NB4 (cell line): Measurements from ENCODE around the gene DAZL.

Experiments
- DNase-seq: peaks from one replicate; pipeline ENCODE4 v3.0.0; 2010; ENCODE audit warnings: low read depth
- H3K4me3 ChIP-seq: one replicate; pipeline ENCODE4 v1.5.1; 2011; ENCODE audit warnings: mild to moderate bottlenecking, low read depth, low read length, moderate library complexity
- CTCF ChIP-seq: IDR thresholded peaks from one replicate; pipeline ENCODE4 v1.5.1; 2012; ENCODE audit warnings: low read depth, low read length
- MAX ChIP-seq: IDR thresholded peaks from 2 replicates; pipeline ENCODE4 v1.6.1; 2011; ENCODE audit warnings: low read depth, low read length
- MYC ChIP-seq: IDR thresholded peaks from 2 replicates; pipeline ENCODE4 v1.6.1; 2011; ENCODE audit warnings: low read depth, low read length
- POLR2A ChIP-seq: IDR thresholded peaks from 2 replicates; pipeline ENCODE4 v1.6.1; 2011; ENCODE audit warnings: mild to moderate bottlenecking; ENCODE audit not compliant: insufficient read length; ENCODE audit errors: extremely low read depth

The DAZL gene

GRCh38 chr3:16600780-16601536 lies 4.3 kb downstream of the DAZL start:
- H3K4me3 ChIP-seq = no peak overlapping the region
- peak; percentile 79 for DNase-seq
- peak; percentile 58 for TF ChIP-seq CTCF
- no peak for TF ChIP-seq POLR2A
- no peak for TF ChIP-seq MAX

GRCh38 chr3:16599694-16600093 lies 5.5 kb downstream of the DAZL start:
- no peak overlapping the region for H3K4me3 ChIP-seq
- no peak for TF ChIP-seq CTCF
- no peak for TF ChIP-seq POLR2A
- no peak for TF ChIP-seq MAX
- TF ChIP-seq MYC = no peak
- no peak for DNase-seq

GRCh38 chr3:16596352-16597032 lies 8.7 kb downstream of the DAZL start:
- TF ChIP-seq POLR2A (no peak), CTCF (no peak), MAX (no peak), MYC (no peak)
- H3K4me3 ChIP-seq = no peak overlapping the region
- no peak for DNase-seq

GRCh38 chr3:16595778-16596177 lies 9.4 kb downstream of the DAZL start:
- H3K4me3 ChIP-seq = no peak overlapping the region
- DNase-seq = no peak
- no peak for TF ChIP-seq MAX
- no peak for TF ChIP-seq CTCF
- no peak for TF ChIP-seq MYC
- TF ChIP-seq POLR2A = no peak

GRCh38 chr3:16589867-16590624 lies 15.2 kb downstream of the DAZL start:
- TF ChIP-seq MAX (no peak), POLR2A (no peak), MYC (no peak)
- no peak overlapping the region for H3K4me3 ChIP-seq
- DNase-seq = no peak

- DNase-seq = no peak
- TF ChIP-seq MAX (no peak), CTCF (no peak), MYC (no peak), POLR2A (no peak)
- H3K4me3 ChIP-seq = no peak overlapping the region
These were observed 16.1 kb downstream of the DAZL start for GRCh38 chr3:16589120-16589519.
